ENCODE data around the gene ZFAND3.
A peak's percentile ranks its signal among the peaks of the same experiment; 100 is the strongest.

The ZFAND3 gene

DNA sequence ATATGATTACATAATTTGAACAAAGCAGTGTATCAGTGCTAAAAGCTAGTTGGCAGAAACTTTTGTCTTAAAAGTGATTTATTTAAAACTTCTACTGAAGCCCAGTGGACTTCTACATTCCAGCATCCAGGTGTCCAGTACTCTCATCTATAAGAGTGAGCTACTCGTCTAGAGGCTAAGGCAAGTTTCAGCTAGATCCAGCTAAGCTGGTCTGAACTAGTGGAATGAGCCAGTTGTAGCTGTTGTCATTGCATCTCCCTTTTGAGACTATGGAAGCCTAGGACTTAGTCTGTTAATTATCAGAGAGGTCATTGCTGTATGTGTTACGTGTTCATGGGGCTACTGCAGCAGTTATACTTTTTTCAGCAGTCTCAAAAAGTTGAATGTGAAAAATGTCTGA lies 165.1 kb downstream of the ZFAND3 start:
- Histone ChIP-seq H3K27ac (no peak overlapping the region), H3K4me3 (no peak overlapping the region)
- TF ChIP-seq CTCF (IDR thresholded peaks at IDR 0.05), result no peak
- no peak for DNase-seq (ENCODE audit: low spot score)

DNA sequence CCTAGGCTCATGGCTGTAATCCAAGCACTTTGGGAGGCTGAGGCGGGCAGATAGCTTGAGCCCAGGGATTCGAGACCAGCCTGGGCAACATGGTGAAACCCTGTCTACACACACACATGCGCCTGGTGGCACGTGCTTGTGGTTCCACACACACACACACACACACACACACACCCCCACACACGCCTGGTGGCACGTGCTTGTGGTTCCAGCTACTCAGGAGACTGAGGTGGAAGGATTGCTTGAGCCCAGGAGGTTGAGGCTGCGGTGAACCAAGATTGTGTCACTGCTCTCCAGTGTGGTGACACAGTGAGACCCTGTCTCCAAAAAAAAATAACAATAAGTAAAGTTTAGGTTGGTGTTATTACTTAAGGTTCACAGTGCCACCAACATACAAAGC lies 165.8 kb downstream of the ZFAND3 start:
- Histone ChIP-seq H3K4me3 (no peak overlapping the region), H3K27ac (no peak overlapping the region)
- DNase-seq (ENCODE audit: low spot score), result no peak
- TF ChIP-seq CTCF (IDR thresholded peaks at IDR 0.05), result no peak

DNA sequence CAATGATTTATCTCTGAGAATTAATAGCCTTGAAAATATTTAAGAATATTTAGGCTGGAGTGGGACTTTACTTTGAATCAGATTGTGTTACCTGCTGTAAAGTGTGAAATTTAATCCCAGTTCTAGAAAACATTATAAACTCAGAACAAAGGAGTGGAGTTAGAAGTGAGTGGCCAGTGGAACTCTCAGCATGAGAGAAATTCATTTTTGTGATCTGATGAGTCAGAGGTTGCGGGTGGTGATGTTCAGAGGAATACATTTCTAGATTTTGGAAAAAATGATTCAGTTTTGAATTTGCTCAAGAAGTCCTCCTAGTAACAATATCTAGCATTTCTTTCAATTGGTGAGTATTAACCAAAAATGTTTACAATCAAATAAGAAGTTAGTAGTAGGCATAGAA lies 167.5 kb downstream of the ZFAND3 start:
- no peak for TF ChIP-seq CTCF (IDR thresholded peaks at IDR 0.05)
- H3K4me3 ChIP-seq, result no peak overlapping the region
- DNase-seq (ENCODE audit: low spot score), result no peak
- no peak overlapping the region for H3K27ac ChIP-seq

- Histone ChIP-seq H3K27ac (no peak overlapping the region), H3K4me3 (no peak overlapping the region)
- TF ChIP-seq CTCF (IDR thresholded peaks at IDR 0.05), result no peak
- DNase-seq (ENCODE audit: low spot score), result no peak
Measured at GRCh38 chr6:37987559-37987958, 168.0 kb downstream of the ZFAND3 start.

DNA sequence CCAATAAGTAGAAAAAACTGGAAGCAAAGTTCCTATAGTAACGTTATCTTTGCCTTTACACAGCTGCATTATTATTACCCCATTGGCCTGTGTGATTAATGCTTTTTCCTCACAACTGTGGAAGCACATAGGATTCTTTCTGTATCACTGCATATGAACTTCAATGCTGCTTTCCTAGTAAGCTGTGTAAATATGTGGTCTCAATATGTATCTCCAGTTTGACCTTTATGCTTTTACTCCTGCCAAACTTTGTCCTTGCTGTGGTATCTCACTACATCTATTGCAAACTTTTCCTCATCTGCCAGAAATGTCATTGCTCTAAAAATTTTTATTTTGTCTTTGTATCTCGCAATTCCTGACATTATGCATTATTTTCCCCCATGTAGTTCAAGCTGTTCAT lies 168.6 kb downstream of the ZFAND3 start:
- H3K27ac ChIP-seq, result peak overlapping the region in 1 of 2 donors; percentile 10
- TF ChIP-seq CTCF (IDR thresholded peaks at IDR 0.05), result no peak
- no peak for DNase-seq (ENCODE audit: low spot score)

GRCh38 chr6:37988696-37989095 lies 169.2 kb downstream of the ZFAND3 start:
- no peak overlapping the region for H3K4me3 ChIP-seq
- no peak for TF ChIP-seq CTCF (IDR thresholded peaks at IDR 0.05)
- H3K27ac ChIP-seq, result peak overlapping the region; percentile 10 to 36
- no peak for DNase-seq (ENCODE audit: low spot score)

More for the DNA sequence above, 168.6 kb downstream of the ZFAND3 start:
- H3K4me3 ChIP-seq, result no peak overlapping the region

DNA sequence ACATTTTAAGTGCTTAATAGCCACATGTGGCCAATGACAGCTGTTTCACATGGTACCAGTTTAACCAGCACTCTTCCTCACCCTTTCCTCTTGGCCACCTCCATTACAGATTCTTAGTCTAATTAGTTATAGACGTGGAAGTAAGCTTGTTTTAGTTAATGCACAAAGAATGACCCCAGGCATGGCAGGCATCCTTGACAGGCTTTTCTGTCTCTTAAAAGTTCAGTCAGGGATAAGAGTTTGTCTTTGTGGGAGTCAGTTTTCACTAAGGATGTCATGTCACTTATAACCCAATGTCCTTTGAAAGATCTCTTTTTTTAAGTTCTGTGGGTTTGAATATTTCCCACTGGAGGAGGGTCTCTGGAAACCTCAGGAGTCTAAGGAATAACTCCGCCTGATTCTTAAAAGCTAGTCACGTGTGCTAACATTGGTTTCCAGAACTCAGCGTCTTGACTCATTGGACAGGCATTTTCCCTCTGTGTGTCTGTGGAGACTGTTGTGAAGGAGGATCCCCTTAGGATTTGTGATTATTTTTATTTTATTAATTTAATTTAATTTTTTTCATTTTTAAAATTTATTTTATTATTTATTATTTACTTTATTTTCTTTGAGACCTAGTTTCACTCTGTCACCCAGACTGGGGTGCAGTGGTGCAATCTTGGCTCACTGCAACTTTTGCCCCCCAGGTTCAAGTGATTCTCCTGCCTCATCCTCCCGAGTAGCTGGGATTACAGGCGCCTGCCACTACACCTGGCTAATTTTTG lies 171.4 kb downstream of the ZFAND3 start:
- no peak overlapping the region for H3K4me3 ChIP-seq
- no peak for DNase-seq (ENCODE audit: low spot score)
- no peak for TF ChIP-seq CTCF (IDR thresholded peaks at IDR 0.05)
- peak overlapping the region in 1 of 2 donors; percentile 27 for H3K27ac ChIP-seq
